Measurements from ENCODE around the gene ARHGEF12.

ARHGEF12 gene

DNA sequence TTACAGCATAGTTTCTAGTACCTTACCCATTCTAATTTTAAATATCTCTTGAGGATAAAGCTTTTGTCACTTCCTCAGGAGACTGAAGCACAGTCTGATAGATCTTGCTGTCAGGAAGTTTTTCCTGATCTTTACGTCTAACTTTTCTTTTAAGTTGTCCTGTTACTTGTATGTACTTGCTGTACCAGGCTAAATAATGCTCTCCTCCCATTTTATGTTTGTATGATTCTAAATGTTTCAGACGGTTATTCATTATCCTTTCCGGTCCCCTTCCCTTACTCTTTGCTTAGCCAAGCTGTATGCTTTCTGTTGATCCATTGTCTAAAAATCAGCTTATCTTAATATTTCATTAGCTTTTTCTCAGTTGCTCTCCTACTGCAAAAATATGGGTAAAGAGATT is 6.0 kb downstream of the ARHGEF12 start:
- Histone ChIP-seq H3K4me3 (ENCODE audit: low read length) (no peak overlapping the region), H3K36me3 (ENCODE audit: control insufficient read depth, insufficient read depth, low read length) (no peaks in the 10 kb centered on the region), H3K27ac (ENCODE audit: low read length) (no peak overlapping the region), H3K9me3 (ENCODE audit: control insufficient read depth, insufficient read depth, low read length) (no peaks in the 10 kb centered on the region), H3K4me1 (ENCODE audit: control insufficient read depth, insufficient read depth, low read length) (peaks cover 2% of the 10 kb centered on the region; the same call in 1 of the 2 replicates), H3K27me3 (ENCODE audit: control insufficient read depth, insufficient read depth, low read length) (no peaks in the 10 kb centered on the region)
- DNase-seq (ENCODE audit: low read depth, low spot score), result no peak
- WGBS (ENCODE audit: insufficient coverage, insufficient read length), result no CpG with 5 or more reads among the region's 3 CpGs

- H3K4me1 ChIP-seq (ENCODE audit: control insufficient read depth, insufficient read depth, low read length), result peaks cover 2% of the 10 kb centered on the region; the same call in 1 of the 2 replicates
- H3K36me3 ChIP-seq (ENCODE audit: control insufficient read depth, insufficient read depth, low read length), result no peaks in the 10 kb centered on the region
- H3K4me3 ChIP-seq (ENCODE audit: low read length), result no peak overlapping the region
- no peaks in the 10 kb centered on the region for H3K27me3 ChIP-seq (ENCODE audit: control insufficient read depth, insufficient read depth, low read length)
- no peak overlapping the region for H3K27ac ChIP-seq (ENCODE audit: low read length)
- H3K9me3 ChIP-seq (ENCODE audit: control insufficient read depth, insufficient read depth, low read length), result no peaks in the 10 kb centered on the region
- no CpG with 5 or more reads among the region's 3 CpGs for WGBS (ENCODE audit: insufficient coverage, insufficient read length)
- no peak for DNase-seq (ENCODE audit: low read depth, low spot score)
Observed at GRCh38 chr11:120342678-120343077, 6.5 kb downstream of the ARHGEF12 start.

- H3K4me1 ChIP-seq (ENCODE audit: control insufficient read depth, insufficient read depth, low read length), result peaks cover 2% of the 10 kb centered on the region; the same call in 1 of the 2 replicates
Observed at GRCh38 chr11:120343429-120343828, 7.2 kb downstream of the ARHGEF12 start.

GRCh38 chr11:120344302-120345004 is 8.2 kb downstream of the ARHGEF12 start:
- Histone ChIP-seq H3K27me3 (ENCODE audit: control insufficient read depth, insufficient read depth, low read length) (no peaks in the 10 kb centered on the region), H3K9me3 (ENCODE audit: control insufficient read depth, insufficient read depth, low read length) (no peaks in the 10 kb centered on the region), H3K4me1 (ENCODE audit: control insufficient read depth, insufficient read depth, low read length) (peaks cover 1% of the 10 kb centered on the region; the same call in 1 of the 2 replicates), H3K4me3 (ENCODE audit: low read length) (no peak overlapping the region), H3K27ac (ENCODE audit: low read length) (no peak overlapping the region), H3K36me3 (ENCODE audit: control insufficient read depth, insufficient read depth, low read length) (no peaks in the 10 kb centered on the region)
- no CpG with 5 or more reads among the region's 1 CpG for WGBS (ENCODE audit: insufficient coverage, insufficient read length)
- DNase-seq (ENCODE audit: low read depth, low spot score), result no peak

More at GRCh38 chr11:120343429-120343828, 7.2 kb downstream of the ARHGEF12 start:
- Histone ChIP-seq H3K27me3 (ENCODE audit: control insufficient read depth, insufficient read depth, low read length) (no peaks in the 10 kb centered on the region), H3K27ac (ENCODE audit: low read length) (no peak overlapping the region), H3K36me3 (ENCODE audit: control insufficient read depth, insufficient read depth, low read length) (no peaks in the 10 kb centered on the region), H3K9me3 (ENCODE audit: control insufficient read depth, insufficient read depth, low read length) (no peaks in the 10 kb centered on the region), H3K4me3 (ENCODE audit: low read length) (no peak overlapping the region)
- no peak for DNase-seq (ENCODE audit: low read depth, low spot score)
- no CpG with 5 or more reads among the region's 2 CpGs for WGBS (ENCODE audit: insufficient coverage, insufficient read length)

GRCh38 chr11:120346233-120346632 is 10.0 kb downstream of the ARHGEF12 start:
- H3K27ac ChIP-seq (ENCODE audit: low read length), result no peak overlapping the region

DNA sequence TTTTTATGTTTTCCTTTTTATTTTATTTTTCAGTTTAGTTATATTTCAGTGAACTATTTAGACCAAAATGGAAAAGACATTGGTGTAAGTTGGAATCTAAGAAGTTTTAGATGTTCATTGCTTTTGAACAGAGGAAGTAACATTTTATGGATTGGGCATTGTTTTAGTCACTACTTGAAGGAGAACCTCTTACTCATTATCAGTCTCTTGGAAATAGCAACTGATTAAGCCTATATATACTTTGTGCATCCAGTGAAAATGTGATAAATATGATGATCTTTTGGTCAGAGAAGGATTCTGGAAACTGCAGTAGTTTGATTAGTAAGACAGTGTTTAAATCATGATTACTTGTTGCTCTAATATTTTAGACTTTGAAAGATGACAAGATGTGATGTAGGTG is 14.4 kb downstream of the ARHGEF12 start:
- Histone ChIP-seq H3K4me1 (ENCODE audit: control insufficient read depth, insufficient read depth, low read length) (no peaks in the 10 kb centered on the region), H3K4me3 (ENCODE audit: low read length) (no peak overlapping the region)

More at GRCh38 chr11:120346233-120346632, 10.0 kb downstream of the ARHGEF12 start:
- H3K4me3 ChIP-seq (ENCODE audit: low read length), result no peak overlapping the region
- DNase-seq (ENCODE audit: low read depth, low spot score), result no peak
- WGBS (ENCODE audit: insufficient coverage, insufficient read length), result no CpG with 5 or more reads among the region's 1 CpG
- no peaks in the 10 kb centered on the region for H3K9me3 ChIP-seq (ENCODE audit: control insufficient read depth, insufficient read depth, low read length)
- no peaks in the 10 kb centered on the region for H3K27me3 ChIP-seq (ENCODE audit: control insufficient read depth, insufficient read depth, low read length)
- H3K36me3 ChIP-seq (ENCODE audit: control insufficient read depth, insufficient read depth, low read length), result no peaks in the 10 kb centered on the region
- H3K4me1 ChIP-seq (ENCODE audit: control insufficient read depth, insufficient read depth, low read length), result no peaks in the 10 kb centered on the region

GRCh38 chr11:120352405-120352804 is 16.2 kb downstream of the ARHGEF12 start:
- no peaks in the 10 kb centered on the region for H3K27me3 ChIP-seq (ENCODE audit: control insufficient read depth, insufficient read depth, low read length)
- no peak for DNase-seq (ENCODE audit: low read depth, low spot score)
- H3K9me3 ChIP-seq (ENCODE audit: control insufficient read depth, insufficient read depth, low read length), result no peaks in the 10 kb centered on the region
- 100% methylated on average over 2 of the region's 6 CpGs for WGBS (ENCODE audit: insufficient coverage, insufficient read length)
- no peaks in the 10 kb centered on the region for H3K36me3 ChIP-seq (ENCODE audit: control insufficient read depth, insufficient read depth, low read length)
- H3K27ac ChIP-seq (ENCODE audit: low read length), result no peak overlapping the region
- H3K4me3 ChIP-seq (ENCODE audit: low read length), result no peak overlapping the region
- H3K4me1 ChIP-seq (ENCODE audit: control insufficient read depth, insufficient read depth, low read length), result no peaks in the 10 kb centered on the region

More for the DNA sequence above, 14.4 kb downstream of the ARHGEF12 start:
- no peak for DNase-seq (ENCODE audit: low read depth, low spot score)
- Histone ChIP-seq H3K27me3 (ENCODE audit: control insufficient read depth, insufficient read depth, low read length) (no peaks in the 10 kb centered on the region), H3K36me3 (ENCODE audit: control insufficient read depth, insufficient read depth, low read length) (no peaks in the 10 kb centered on the region), H3K9me3 (ENCODE audit: control insufficient read depth, insufficient read depth, low read length) (no peaks in the 10 kb centered on the region), H3K27ac (ENCODE audit: low read length) (no peak overlapping the region)

GRCh38 chr11:120354068-120354467 is 17.9 kb downstream of the ARHGEF12 start:
- WGBS (ENCODE audit: insufficient coverage, insufficient read length), result no CpG with 5 or more reads among the region's 1 CpG
- Histone ChIP-seq H3K27ac (ENCODE audit: low read length) (no peak overlapping the region), H3K27me3 (ENCODE audit: control insufficient read depth, insufficient read depth, low read length) (no peaks in the 10 kb centered on the region), H3K4me3 (ENCODE audit: low read length) (no peak overlapping the region), H3K4me1 (ENCODE audit: control insufficient read depth, insufficient read depth, low read length) (no peaks in the 10 kb centered on the region), H3K9me3 (ENCODE audit: control insufficient read depth, insufficient read depth, low read length) (no peaks in the 10 kb centered on the region), H3K36me3 (ENCODE audit: control insufficient read depth, insufficient read depth, low read length) (no peaks in the 10 kb centered on the region)
- DNase-seq (ENCODE audit: low read depth, low spot score), result no peak

DNA sequence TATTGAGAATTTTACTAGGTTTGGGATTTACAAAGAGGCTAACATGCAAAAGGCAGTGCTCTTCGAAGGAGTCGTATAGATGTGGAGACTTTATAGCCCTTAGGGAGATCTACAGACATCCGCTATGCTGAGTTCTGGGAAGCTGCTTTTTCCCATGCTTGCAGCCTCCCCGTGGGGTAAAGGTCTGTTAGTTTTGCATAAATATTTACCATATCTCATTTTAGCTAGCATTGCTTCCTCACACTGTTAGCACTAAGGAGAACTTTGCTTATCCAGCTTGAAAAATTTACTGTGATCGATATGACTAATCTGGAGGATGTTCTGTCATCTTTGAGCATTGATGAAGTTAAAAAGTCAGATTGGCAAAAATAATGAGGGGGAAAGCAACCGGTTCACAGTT is 18.6 kb downstream of the ARHGEF12 start:
- Histone ChIP-seq H3K4me1 (ENCODE audit: control insufficient read depth, insufficient read depth, low read length) (no peaks in the 10 kb centered on the region), H3K27ac (ENCODE audit: low read length) (no peak overlapping the region), H3K9me3 (ENCODE audit: control insufficient read depth, insufficient read depth, low read length) (no peaks in the 10 kb centered on the region), H3K36me3 (ENCODE audit: control insufficient read depth, insufficient read depth, low read length) (no peaks in the 10 kb centered on the region), H3K4me3 (ENCODE audit: low read length) (no peak overlapping the region), H3K27me3 (ENCODE audit: control insufficient read depth, insufficient read depth, low read length) (no peaks in the 10 kb centered on the region)
- no CpG with 5 or more reads among the region's 6 CpGs for WGBS (ENCODE audit: insufficient coverage, insufficient read length)
- no peak for DNase-seq (ENCODE audit: low read depth, low spot score)

- no CpG with 5 or more reads among the region's 6 CpGs for WGBS (ENCODE audit: insufficient coverage, insufficient read length)
- Histone ChIP-seq H3K4me3 (ENCODE audit: low read length) (no peak overlapping the region), H3K9me3 (ENCODE audit: control insufficient read depth, insufficient read depth, low read length) (no peaks in the 10 kb centered on the region), H3K27ac (ENCODE audit: low read length) (no peak overlapping the region), H3K36me3 (ENCODE audit: control insufficient read depth, insufficient read depth, low read length) (no peaks in the 10 kb centered on the region), H3K27me3 (ENCODE audit: control insufficient read depth, insufficient read depth, low read length) (no peaks in the 10 kb centered on the region), H3K4me1 (ENCODE audit: control insufficient read depth, insufficient read depth, low read length) (no peaks in the 10 kb centered on the region)
- no peak for DNase-seq (ENCODE audit: low read depth, low spot score)
Observed at GRCh38 chr11:120357620-120358019, 21.4 kb downstream of the ARHGEF12 start.

- no CpG with 5 or more reads among the region's 3 CpGs for WGBS (ENCODE audit: insufficient coverage, insufficient read length)
- Histone ChIP-seq H3K36me3 (ENCODE audit: control insufficient read depth, insufficient read depth, low read length) (no peaks in the 10 kb centered on the region), H3K4me1 (ENCODE audit: control insufficient read depth, insufficient read depth, low read length) (no peaks in the 10 kb centered on the region), H3K9me3 (ENCODE audit: control insufficient read depth, insufficient read depth, low read length) (no peaks in the 10 kb centered on the region), H3K4me3 (ENCODE audit: low read length) (no peak overlapping the region), H3K27me3 (ENCODE audit: control insufficient read depth, insufficient read depth, low read length) (no peaks in the 10 kb centered on the region), H3K27ac (ENCODE audit: low read length) (no peak overlapping the region)
- no peak for DNase-seq (ENCODE audit: low read depth, low spot score)
Observed at GRCh38 chr11:120358729-120359128, 22.5 kb downstream of the ARHGEF12 start.

All from iPS DF 6.9 (cell line).